ENCODE measurements around the gene CACHD1.

CACHD1 gene
- 0 to 0.98 (median 0.27) reads per million in 4 experiments for total RNA-seq

DNA sequence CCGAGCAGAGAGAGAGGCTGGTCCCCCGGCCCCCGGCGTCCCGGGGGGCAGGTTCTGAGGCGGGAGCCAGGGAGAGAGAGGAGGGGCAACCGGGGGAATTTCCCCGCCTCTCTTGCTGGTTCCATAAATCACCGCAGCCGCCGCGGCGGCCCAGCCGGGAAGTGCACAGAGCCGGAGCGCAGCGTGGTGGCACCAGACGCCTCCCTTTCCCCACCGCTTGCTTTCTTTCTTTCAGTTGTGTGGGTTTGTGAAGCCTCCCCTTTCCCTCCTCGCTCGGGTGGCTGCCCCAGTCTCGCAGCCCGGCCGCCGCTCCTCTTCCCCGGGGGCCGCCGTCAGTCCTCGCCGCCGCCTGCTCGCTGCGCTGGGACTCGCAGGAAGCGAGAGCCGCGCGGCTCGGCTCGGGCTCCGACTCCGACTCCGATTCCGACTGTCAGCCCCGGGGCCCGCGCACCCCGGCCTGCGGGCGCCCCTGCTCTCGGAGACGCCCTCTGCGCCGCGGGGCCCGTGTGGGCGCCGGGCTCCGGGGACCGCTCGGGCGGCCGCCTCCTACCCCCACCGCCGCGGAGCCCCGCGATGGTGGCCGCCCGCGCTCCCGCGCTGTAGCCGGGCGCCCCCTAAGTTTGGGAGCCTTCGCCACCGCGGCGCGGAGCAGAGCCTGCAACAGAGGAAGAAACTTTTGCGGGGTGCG is at the start of gene CACHD1:
CACHD1 (plus strand) TSS at position 153 of the 688 bp plus-strand sequence. CDS start 616 bp downstream, outside the sequence.
- DNase-seq, result peak; percentile 58

DNA sequence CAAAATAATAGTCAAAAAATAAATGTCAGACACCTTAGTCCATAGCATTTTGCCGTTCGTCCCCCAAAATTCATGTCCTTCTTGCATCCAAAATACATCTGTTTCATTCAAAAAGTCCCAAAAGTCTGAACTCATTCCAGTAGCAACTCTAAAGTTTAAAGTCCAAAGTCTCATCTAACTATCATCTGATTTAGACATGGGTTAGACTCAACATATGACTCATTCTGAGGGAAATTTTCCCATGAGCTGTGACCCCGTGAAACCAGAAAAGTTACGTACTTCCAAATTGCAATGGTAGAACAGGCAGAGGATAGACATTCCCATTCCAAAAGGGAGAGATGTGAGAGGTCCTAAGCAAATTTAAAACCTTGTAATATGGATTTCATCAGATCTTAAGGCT is 48.6 kb upstream of the CACHD1 start:
- no peak for DNase-seq

- no peak for DNase-seq
Measured at GRCh38 chr1:64423526-64423925, 46.4 kb upstream of the CACHD1 start.

- DNase-seq, result no peak
Measured at GRCh38 chr1:64424412-64424811, 45.5 kb upstream of the CACHD1 start.

- no peak for DNase-seq
Measured at GRCh38 chr1:64425521-64425920, 44.4 kb upstream of the CACHD1 start.

GRCh38 chr1:64426681-64427080 is 43.2 kb upstream of the CACHD1 start:
- DNase-seq, result no peak

GRCh38 chr1:64427879-64428278 is 42.0 kb upstream of the CACHD1 start:
- DNase-seq, result no peak

DNA sequence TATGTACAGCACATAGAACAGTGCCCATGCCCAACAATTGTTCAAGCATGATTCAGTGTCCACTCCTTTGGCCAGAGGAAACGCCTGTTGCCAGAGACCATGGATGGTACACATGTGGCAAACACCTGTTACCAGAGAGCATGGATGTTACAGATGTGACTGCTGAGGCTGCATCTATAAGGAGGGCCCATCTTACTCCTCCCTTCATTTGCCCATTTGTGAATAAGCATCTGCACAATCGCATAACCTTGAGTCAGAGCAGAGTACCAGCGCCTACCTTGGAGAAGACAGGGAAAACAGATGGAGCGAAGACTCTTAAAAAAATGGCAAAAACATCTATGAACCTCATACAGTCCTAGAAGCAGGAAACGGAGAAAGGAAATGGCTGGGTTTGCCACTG is 36.6 kb upstream of the CACHD1 start:
- DNase-seq, result no peak

GRCh38 chr1:64433747-64434146 is 36.2 kb upstream of the CACHD1 start:
- DNase-seq, result no peak

- DNase-seq, result no peak
Measured at GRCh38 chr1:64435000-64435399, 34.9 kb upstream of the CACHD1 start.

DNA sequence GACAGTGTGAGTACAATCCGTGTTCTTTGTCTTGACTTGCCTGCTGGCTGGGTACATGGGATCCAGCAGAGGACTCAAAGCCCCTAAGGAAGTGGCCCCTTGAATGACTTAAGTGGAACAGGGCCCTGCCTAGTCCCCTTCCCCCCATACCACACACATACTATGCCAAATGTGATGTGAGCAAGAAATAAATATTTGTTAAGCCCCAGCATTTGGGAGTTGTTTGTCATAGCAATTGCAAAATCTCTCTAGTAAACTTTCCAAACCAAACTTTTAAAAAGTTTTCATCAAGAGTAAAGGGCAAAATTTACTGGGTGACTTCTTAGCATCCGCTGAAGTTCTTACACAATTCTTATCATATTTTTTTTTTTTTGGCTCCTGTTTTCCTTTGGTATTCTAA is 32.5 kb upstream of the CACHD1 start:
- no peak for DNase-seq

- no peak for DNase-seq
Measured at GRCh38 chr1:64440183-64440826, 29.6 kb upstream of the CACHD1 start.

DNA sequence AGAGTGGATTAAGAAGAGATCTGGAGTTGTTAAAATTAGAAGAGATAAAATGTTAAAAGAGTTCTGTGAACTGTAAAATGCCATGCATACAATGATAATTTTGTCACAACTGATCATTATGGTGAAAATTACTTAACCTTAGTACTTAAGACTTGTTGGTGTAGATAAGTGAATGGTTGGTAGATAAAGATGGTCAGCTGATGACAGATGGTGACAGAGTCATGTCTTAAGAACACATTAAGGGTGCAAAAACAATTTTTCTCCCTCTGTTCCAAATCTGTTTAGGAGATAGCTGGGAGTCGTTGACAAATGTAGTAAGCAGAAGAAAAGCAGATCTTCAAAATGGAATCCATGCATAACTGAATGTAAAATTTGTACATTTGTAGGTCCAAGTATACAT is 18.5 kb upstream of the CACHD1 start:
- no peak for DNase-seq

DNA sequence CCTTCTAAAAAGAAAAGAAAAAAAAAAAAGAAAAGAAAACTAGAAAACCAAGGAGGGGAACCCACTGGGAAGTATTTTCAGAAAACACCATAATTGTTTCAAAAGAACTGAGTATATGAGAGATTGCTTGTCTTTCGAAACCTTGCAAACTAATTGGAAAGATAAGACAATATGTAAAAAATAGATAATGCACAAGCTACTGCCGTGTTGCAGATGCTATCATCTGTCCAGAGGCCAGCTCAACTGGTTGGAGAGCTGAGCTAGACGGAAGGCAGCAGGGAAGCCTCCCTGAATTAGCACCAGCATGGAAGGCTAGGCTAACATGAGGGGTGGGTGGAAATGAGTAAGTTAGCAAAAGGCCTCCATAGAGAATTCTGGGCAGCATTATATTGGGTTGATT is 16.2 kb upstream of the CACHD1 start:
- DNase-seq, result no peak

GRCh38 chr1:64458915-64459314 is 11.0 kb upstream of the CACHD1 start:
- no peak for DNase-seq

- no peak for DNase-seq
Measured at GRCh38 chr1:64459743-64460142, 10.2 kb upstream of the CACHD1 start.

GRCh38 chr1:64466033-64466432 is 3.9 kb upstream of the CACHD1 start:
- no peak for DNase-seq

- DNase-seq, result no peak
Measured at GRCh38 chr1:64469116-64469976, 583 bp upstream of the CACHD1 start.

GRCh38 chr1:64470665-64471217 is 812 bp downstream of the CACHD1 start:
- peak; percentile 2 for DNase-seq

DNA sequence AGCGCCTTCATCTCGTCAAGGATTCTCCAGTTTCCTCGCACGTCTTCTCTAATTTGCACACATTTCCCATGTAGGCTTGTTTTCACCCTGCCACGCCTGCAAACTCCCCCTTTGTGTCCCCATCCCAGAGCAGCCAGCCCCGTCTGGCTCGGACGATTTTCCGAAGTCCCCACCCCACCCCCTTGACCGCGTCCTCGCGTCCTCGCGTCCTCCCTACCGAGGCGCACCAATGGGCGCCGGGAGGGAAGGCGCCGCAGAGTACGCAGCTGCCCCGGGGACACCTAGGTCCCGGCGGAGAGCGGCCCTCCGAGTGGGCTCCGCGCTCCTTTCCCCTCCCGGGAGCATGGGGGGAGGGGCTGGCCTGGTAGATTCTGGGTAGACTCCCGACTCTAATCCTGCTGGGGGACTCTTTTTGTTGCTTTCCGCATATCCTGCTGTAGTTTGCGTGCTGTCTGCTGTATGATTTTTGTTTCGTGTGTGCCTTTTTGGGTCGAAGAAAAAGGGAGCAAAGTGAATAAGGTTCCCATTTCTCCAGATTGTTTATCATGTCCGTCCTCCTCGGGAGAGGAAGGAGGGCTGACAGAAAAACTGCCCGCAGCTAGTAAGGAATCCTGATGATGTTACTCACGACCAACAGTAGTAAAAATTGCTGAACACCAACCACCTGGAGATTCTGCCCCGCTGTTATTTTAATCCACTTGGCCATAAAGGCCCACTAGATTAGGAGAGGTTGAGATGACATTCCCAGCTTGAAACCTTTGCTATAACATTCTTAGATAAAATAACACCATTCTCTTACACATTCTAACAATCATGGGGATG is 1.5 kb downstream of the CACHD1 start:
- DNase-seq, result peak; percentile 3

DNA sequence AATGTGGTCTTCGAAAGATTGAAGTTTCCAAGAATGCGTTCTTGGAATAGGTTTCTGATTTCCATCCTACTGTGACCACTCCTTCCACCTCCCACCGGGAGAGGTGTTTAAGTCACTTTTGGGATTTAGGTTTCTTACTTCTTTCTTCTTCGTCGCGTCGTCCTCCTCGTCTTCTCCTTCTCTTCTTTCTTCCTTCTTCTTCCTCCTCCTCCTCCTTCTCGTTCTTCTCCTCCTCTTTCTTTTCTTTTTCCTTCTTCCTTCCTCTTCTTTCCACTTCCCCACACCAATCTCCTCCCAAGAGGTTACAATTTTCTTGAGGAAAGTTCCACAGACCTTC is 2.1 kb downstream of the CACHD1 start:
- DNase-seq, result no peak

DNA sequence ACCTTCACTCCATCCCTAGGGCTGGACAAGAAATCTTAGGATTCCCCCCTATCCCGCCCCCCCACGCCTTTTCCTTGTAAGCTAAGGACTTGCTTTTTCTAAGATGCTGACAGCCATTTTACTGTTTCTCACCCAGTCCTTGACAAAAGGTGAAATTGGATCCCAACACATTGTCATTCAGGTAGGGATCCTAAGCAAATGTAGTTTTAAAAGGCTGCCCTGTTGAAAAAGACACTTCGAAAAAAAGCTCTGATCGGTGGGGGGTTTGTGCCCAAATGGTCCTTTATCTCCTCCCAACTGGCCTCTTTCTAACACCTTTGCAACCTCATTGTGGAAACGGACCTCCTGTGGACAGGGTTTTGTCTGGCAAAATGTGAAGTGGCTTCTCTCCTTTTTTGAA is 2.9 kb downstream of the CACHD1 start:
- no peak for DNase-seq

GRCh38 chr1:64473367-64473766 is 3.4 kb downstream of the CACHD1 start:
- no peak for DNase-seq

All from effector CD8-positive, alpha-beta T cell (primary cell).